SH-SY5Y (cell line): ENCODE measurements around the gene COA7.

Source experiments
- GATA2 ChIP-seq: IDR thresholded peaks from 2 replicates; pipeline ENCODE4 v1.6.1; 2011; ENCODE audit warnings: mild to moderate bottlenecking, low read depth, low read length
- GATA3 ChIP-seq: IDR thresholded peaks from 2 replicates; pipeline ENCODE4 v1.6.1; 2011; ENCODE audit warnings: low read depth, mild to moderate bottlenecking, low read length, moderate library complexity

Gene COA7

GRCh38 chr1:52637946-52638345, 60.2 kb downstream of the COA7 start:
- TF ChIP-seq GATA2 (no peak), GATA3 (no peak)

GRCh38 chr1:52636721-52637695, 61.1 kb downstream of the COA7 start:
- TF ChIP-seq GATA2, result no peak
- no peak for TF ChIP-seq GATA3

GRCh38 chr1:52635321-52636089, 62.6 kb downstream of the COA7 start:
- no peak for TF ChIP-seq GATA3
- no peak for TF ChIP-seq GATA2
